ENCODE measurements around the gene ISOC2. TPM values are rescaled to one million over a fixed set of nuclear protein-coding genes. Genes with fewer than 3 reads are reported as not detected.

ISOC2 gene
- total and polyA plus RNA-seq, 9 of the 15 experiments (the other 6 are each of a cell fraction or from before 2014, with no cell fraction given): 1.2 to 229 (median 58.3) TPM

DNA sequence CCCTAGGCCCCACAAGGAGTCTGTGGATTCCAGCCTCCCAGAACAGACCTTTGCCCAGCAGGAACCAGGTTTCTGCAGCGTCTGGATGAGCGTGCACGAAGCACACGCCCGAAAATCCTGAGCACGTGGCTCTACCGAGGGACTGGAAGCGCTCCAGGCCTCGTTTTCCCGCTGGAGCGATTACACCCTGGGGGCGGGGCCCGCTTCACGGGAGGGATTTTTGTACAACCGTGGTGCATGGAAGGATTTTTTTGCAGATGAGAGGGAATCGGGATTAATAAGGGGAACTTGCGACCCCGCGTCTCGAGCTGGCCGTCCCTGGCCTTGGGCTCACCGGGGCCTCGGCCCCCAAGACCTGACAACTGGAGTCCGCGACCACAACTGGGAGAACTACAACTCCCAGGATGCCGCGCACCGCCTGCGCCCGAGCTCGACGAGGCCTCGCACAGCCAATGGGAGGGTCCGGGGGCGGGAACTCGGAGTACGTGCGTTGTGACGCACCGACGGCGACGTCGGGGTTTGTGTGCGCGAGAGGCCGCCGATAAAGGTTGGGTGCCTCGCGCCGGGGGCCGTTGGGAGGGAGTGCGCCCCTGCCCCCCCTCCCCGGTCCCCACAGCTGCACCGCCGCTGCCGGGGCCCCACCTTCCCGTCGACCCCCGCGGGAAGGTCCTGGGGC is 14.8 kb upstream of the ISOC2 start, which contains the start of gene ZNF628 (continued):
- TF ChIP-seq ZNF174 (CRISPR knock-in tag; IDR thresholded peaks at IDR 0.05) (no peak), ZNF584 (CRISPR knock-in tag; IDR thresholded peaks at IDR 0.05; ENCODE audit: low read depth) (no peak), ZNF778 (CRISPR knock-in tag; IDR thresholded peaks at IDR 0.05) (no peak), HEY1 (CRISPR knock-in tag; IDR thresholded peaks at IDR 0.05; ENCODE audit: borderline replicate concordance) (no peak), CHD1 (IDR thresholded peaks at IDR 0.05; ENCODE audit: low read length) (no peak), ZNF134 (CRISPR knock-in tag; conservative IDR thresholded peaks at IDR 0.05) (no peak; the same call in 1 of the 2 replicates), GATAD2B (IDR thresholded peaks at IDR 0.05; ENCODE audit: borderline replicate concordance) (no peak), L3MBTL2 (IDR thresholded peaks at IDR 0.05) (peak; percentile 100), ZBTB8A (IDR thresholded peaks at IDR 0.05; ENCODE audit: partially characterized antibody) (no peak), SRSF7 (optimal IDR thresholded peaks at IDR 0.05; ENCODE audit: low read depth, low read length) (no peak), CEBPG (CRISPR knock-in tag; IDR thresholded peaks at IDR 0.05) (no peak), CEBPG (tag; conservative IDR thresholded peaks at IDR 0.05 in 1 of 2, IDR thresholded peaks at IDR 0.05 in 1 of 2) (no peak), ZBTB17 (CRISPR knock-in tag; IDR thresholded peaks at IDR 0.05) (no peak; the same call in 1 of the 2 replicates), TAL1 (IDR thresholded peaks at IDR 0.05) (no peak), NR2F6 (CRISPR knock-in tag; IDR thresholded peaks at IDR 0.05) (no peak), MTA1 (IDR thresholded peaks at IDR 0.05; ENCODE audit: borderline replicate concordance) (peak; percentile 97), POU5F1 (IDR thresholded peaks at IDR 0.05; ENCODE audit: borderline replicate concordance, low read depth, low read length, partially characterized antibody) (no peak), ZNF551 (CRISPR knock-in tag; IDR thresholded peaks at IDR 0.05) (no peak), ZNF324 (CRISPR knock-in tag; IDR thresholded peaks at IDR 0.05) (no peak), FOXM1 (IDR thresholded peaks at IDR 0.05; ENCODE audit: low read depth) (no peak), FOXM1 (CRISPR knock-in tag; IDR thresholded peaks at IDR 0.05; ENCODE audit: low read depth) (0 out of 2 replicates have a peak, but pooled peaks have one; percentile 24), FOXA1 (IDR thresholded peaks at IDR 0.05; ENCODE audit: borderline replicate concordance) (no peak), CREB1 (IDR thresholded peaks at IDR 0.05) (peak; percentile 98), CREB1 (CRISPR knock-in tag; IDR thresholded peaks at IDR 0.05) (peak; percentile 99)
- TF ChIP-seq, protein P1, sequence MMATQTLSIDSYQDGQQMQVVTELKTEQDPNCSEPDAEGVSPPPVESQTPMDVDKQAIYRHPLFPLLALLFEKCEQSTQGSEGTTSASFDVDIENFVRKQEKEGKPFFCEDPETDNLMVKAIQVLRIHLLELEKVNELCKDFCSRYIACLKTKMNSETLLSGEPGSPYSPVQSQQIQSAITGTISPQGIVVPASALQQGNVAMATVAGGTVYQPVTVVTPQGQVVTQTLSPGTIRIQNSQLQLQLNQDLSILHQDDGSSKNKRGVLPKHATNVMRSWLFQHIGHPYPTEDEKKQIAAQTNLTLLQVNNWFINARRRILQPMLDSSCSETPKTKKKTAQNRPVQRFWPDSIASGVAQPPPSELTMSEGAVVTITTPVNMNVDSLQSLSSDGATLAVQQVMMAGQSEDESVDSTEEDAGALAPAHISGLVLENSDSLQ (IDR thresholded peaks at IDR 0.05): peak; percentile 59
- TF ChIP-seq, protein P2, sequence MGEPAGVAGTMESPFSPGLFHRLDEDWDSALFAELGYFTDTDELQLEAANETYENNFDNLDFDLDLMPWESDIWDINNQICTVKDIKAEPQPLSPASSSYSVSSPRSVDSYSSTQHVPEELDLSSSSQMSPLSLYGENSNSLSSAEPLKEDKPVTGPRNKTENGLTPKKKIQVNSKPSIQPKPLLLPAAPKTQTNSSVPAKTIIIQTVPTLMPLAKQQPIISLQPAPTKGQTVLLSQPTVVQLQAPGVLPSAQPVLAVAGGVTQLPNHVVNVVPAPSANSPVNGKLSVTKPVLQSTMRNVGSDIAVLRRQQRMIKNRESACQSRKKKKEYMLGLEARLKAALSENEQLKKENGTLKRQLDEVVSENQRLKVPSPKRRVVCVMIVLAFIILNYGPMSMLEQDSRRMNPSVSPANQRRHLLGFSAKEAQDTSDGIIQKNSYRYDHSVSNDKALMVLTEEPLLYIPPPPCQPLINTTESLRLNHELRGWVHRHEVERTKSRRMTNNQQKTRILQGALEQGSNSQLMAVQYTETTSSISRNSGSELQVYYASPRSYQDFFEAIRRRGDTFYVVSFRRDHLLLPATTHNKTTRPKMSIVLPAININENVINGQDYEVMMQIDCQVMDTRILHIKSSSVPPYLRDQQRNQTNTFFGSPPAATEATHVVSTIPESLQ (CRISPR knock-in tag; IDR thresholded peaks at IDR 0.05): peak; percentile 96
- TF ChIP-seq, protein P3, sequence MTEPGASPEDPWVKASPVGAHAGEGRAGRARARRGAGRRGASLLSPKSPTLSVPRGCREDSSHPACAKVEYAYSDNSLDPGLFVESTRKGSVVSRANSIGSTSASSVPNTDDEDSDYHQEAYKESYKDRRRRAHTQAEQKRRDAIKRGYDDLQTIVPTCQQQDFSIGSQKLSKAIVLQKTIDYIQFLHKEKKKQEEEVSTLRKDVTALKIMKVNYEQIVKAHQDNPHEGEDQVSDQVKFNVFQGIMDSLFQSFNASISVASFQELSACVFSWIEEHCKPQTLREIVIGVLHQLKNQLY (CRISPR knock-in tag; conservative IDR thresholded peaks at IDR 0.05): no peak; a peak in 1 of 4 replicates
- TF ChIP-seq, protein P4, sequence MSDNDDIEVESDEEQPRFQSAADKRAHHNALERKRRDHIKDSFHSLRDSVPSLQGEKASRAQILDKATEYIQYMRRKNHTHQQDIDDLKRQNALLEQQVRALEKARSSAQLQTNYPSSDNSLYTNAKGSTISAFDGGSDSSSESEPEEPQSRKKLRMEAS (CRISPR knock-in tag; IDR thresholded peaks at IDR 0.05): peak; percentile 99
